H1 (cell line): Measurements from ENCODE around the gene HCK. TPM values are rescaled to one million over a fixed set of nuclear protein-coding genes. Genes with fewer than 3 reads are reported as not detected.
A peak's percentile ranks its signal among the peaks of the same experiment; 100 is the strongest.

ENCODE experiments used
- CTCF ChIA-PET: fragments of 300-600 bp; sonication (Branson Sonifier 250); formaldehyde crosslinking; loops from one replicate; lab custom pipeline; 2021; ENCODE audit not compliant: partially characterized antibody; lab: Charles Lee
- POLR2A ChIA-PET: fragments of 300-600 bp; sonication (Branson Sonifier 250); formaldehyde crosslinking; loops from one replicate; lab custom pipeline; 2021; ENCODE audit warnings: inconsistent platforms; ENCODE audit not compliant: partially characterized antibody; lab: Charles Lee
- DNase-seq, 2 experiments: peaks; one replicate each; pipeline versions ENCODE4 v3.0.0 to v3.0.0-alpha.2; 2010 to 2022; ENCODE audit warnings: low spot score in 2 of 2, low read depth in 1 of 2, mixed read lengths in 1 of 2
- FAIRE-seq: peaks from 2 replicates; lab custom pipeline; 2011; peaks lifted over from hg19 to GRCh38; lab: Jason Lieb, UNC
- H2AFZ ChIP-seq: 2 replicates; pipeline ENCODE4 v1.8.1; 2012; ENCODE audit warnings: low read length, inconsistent platforms
- H2AK5ac ChIP-seq: 2 replicates; pipeline ENCODE4 v1.6.1; 2013; ENCODE audit warnings: low read depth, low read length
- H2BK120ac ChIP-seq: replicated peaks from 2 replicates; pipeline ENCODE3; 2013; ENCODE audit warnings: low read depth, low read length, inconsistent platforms
- H2BK12ac ChIP-seq: 2 replicates; pipeline ENCODE4 v1.6.1; 2013; ENCODE audit warnings: low read depth, low read length
- H2BK15ac ChIP-seq: 2 replicates; pipeline ENCODE4 v1.6.1; 2013; ENCODE audit warnings: low read length
- H2BK20ac ChIP-seq: 2 replicates; pipeline ENCODE4 v1.6.1; 2013; ENCODE audit warnings: low read length
- H2BK5ac ChIP-seq: 2 replicates; pipeline ENCODE4 v1.6.1; 2013; ENCODE audit warnings: low read depth, low read length
- H3K14ac ChIP-seq: 2 replicates; pipeline ENCODE4 v1.6.1; 2013; ENCODE audit warnings: inconsistent platforms; ENCODE audit not compliant: insufficient read length
- H3K18ac ChIP-seq: 2 replicates; pipeline ENCODE4 v1.6.1; 2013; ENCODE audit warnings: low read length; ENCODE audit errors: extremely low read depth
- H3K23ac ChIP-seq: 2 replicates; pipeline ENCODE4 v1.6.1; 2013; ENCODE audit warnings: inconsistent platforms; ENCODE audit not compliant: insufficient read length
- H3K23me2 ChIP-seq: 2 replicates; pipeline ENCODE4 v1.6.1; 2013; ENCODE audit warnings: low read depth, low read length
- H3K27ac ChIP-seq: 2 replicates; pipeline ENCODE4 v1.6.1; 2011; ENCODE audit warnings: low read depth, low read length, inconsistent platforms
- H3K27me3 ChIP-seq, 4 experiments: replicated peaks in 1 of 4; 1 replicate in 1 of 4; 2 replicates in 3 of 4; pipeline versions ENCODE4 v1.6.1 to v1.8.1; 2011 to 2013; ENCODE audit warnings: low read length in 3 of 4, mild to moderate bottlenecking in 3 of 4, inconsistent platforms in 2 of 4, mixed read lengths in 2 of 4, moderate library complexity in 1 of 4; ENCODE audit not compliant: control insufficient read depth in 3 of 4, insufficient read depth in 3 of 4; ENCODE audit errors: extremely low read depth in 1 of 4
- H3K36me3 ChIP-seq, 4 experiments: 2 replicates each; pipeline versions ENCODE4 v1.6.1 to v1.8.1; 2011 to 2013; ENCODE audit warnings: mild to moderate bottlenecking in 4 of 4, low read length in 3 of 4, moderate library complexity in 2 of 4, control low read depth in 1 of 4, inconsistent platforms in 1 of 4; ENCODE audit not compliant: insufficient read depth in 4 of 4, control insufficient read depth in 2 of 4
- H3K4ac ChIP-seq: replicated peaks from 2 replicates; pipeline ENCODE3; 2013; ENCODE audit warnings: low read length, low read depth, mixed read lengths, inconsistent platforms; ENCODE audit not compliant: insufficient read length
- H3K4me1 ChIP-seq, 4 experiments: replicated peaks in 1 of 4; 1 replicate in 1 of 4; 2 replicates in 3 of 4; pipeline versions ENCODE4 v1.6.1 to v1.8.1; 2011 to 2013; ENCODE audit warnings: low read length in 3 of 4, inconsistent platforms in 2 of 4, mixed read lengths in 1 of 4; ENCODE audit not compliant: insufficient read depth in 4 of 4, control insufficient read depth in 3 of 4
- H3K4me2 ChIP-seq, 2 experiments: 2 replicates each; pipeline versions ENCODE4 v1.6.1 to v1.8.1; 2011 to 2013; ENCODE audit warnings: low read depth in 2 of 2, low read length in 2 of 2, control low read depth in 1 of 2, inconsistent platforms in 1 of 2, mild to moderate bottlenecking in 1 of 2; ENCODE audit not compliant: insufficient read depth in 1 of 2
- H3K4me3 ChIP-seq, 4 experiments: fragments of 200-600, 300-600 bp in 1 of 4; sonication (generic), shearing (Covaris generic), sonication (Bioruptor Twin) in 1 of 4; 2 replicates each; pipeline versions ENCODE4 v1.5.1 to v1.8.1; 2011 to 2016; ENCODE audit warnings: low read length in 4 of 4, low read depth in 3 of 4, control low read depth in 2 of 4, inconsistent platforms in 2 of 4, mild to moderate bottlenecking in 2 of 4, mixed read lengths in 1 of 4, moderate library complexity in 1 of 4; ENCODE audit not compliant: insufficient read depth in 2 of 4; ENCODE audit errors: extremely low read depth in 1 of 4
- H3K56ac ChIP-seq: replicated peaks from 2 replicates; pipeline ENCODE3; 2013; ENCODE audit warnings: low read depth, mild to moderate bottlenecking, mixed read lengths, low read length, inconsistent platforms; ENCODE audit not compliant: insufficient read length
- H3K79me1 ChIP-seq: 2 replicates; pipeline ENCODE4 v1.6.1; 2013; ENCODE audit warnings: low read depth, low read length, control low read depth
- H3K79me2 ChIP-seq, 2 experiments: 2 replicates each; pipeline versions ENCODE4 v1.6.1 to v1.8.1; 2012 to 2013; ENCODE audit warnings: low read length in 2 of 2, mild to moderate bottlenecking in 2 of 2, inconsistent platforms in 1 of 2; ENCODE audit not compliant: insufficient read depth in 2 of 2, control insufficient read depth in 1 of 2
- H3K9ac ChIP-seq, 4 experiments: replicated peaks in 1 of 4; 1 replicate in 1 of 4; 2 replicates in 3 of 4; pipeline versions ENCODE4 v1.6.1 to v1.8.1; 2011 to 2013; ENCODE audit warnings: low read depth in 3 of 4, low read length in 3 of 4, control low read depth in 2 of 4, mild to moderate bottlenecking in 2 of 4, moderate library complexity in 2 of 4, inconsistent platforms in 1 of 4; ENCODE audit errors: extremely low read depth in 1 of 4
- H3K9me3 ChIP-seq, 2 experiments: 2 replicates each; pipeline versions ENCODE4 v1.6.1 to v1.8.1; 2012 to 2013; ENCODE audit warnings: mild to moderate bottlenecking in 2 of 2, moderate library complexity in 2 of 2, control low read depth in 1 of 2, inconsistent platforms in 1 of 2, low read depth in 1 of 2, low read length in 1 of 2, mixed read lengths in 1 of 2; ENCODE audit not compliant: insufficient read depth in 2 of 2
- H4K20me1 ChIP-seq, 2 experiments: replicated peaks in 1 of 2; 2 replicates each; pipeline versions ENCODE3 to v1.8.1; 2011 to 2013; ENCODE audit warnings: inconsistent platforms in 2 of 2, low read length in 2 of 2, mild to moderate bottlenecking in 1 of 2; ENCODE audit not compliant: insufficient read depth in 2 of 2, control insufficient read depth in 1 of 2
- H4K5ac ChIP-seq: 2 replicates; pipeline ENCODE4 v1.6.1; 2013; ENCODE audit warnings: low read length, low read depth, mixed read lengths, inconsistent platforms; ENCODE audit not compliant: insufficient read length
- H4K8ac ChIP-seq: 2 replicates; pipeline ENCODE4 v1.8.0; 2013; ENCODE audit warnings: mild to moderate bottlenecking, moderate library complexity, low read length, inconsistent platforms; ENCODE audit not compliant: insufficient read depth; ENCODE audit errors: extremely low read depth
- H4K91ac ChIP-seq: replicated peaks from 2 replicates; pipeline ENCODE3; 2013; ENCODE audit warnings: low read length, mixed read lengths, inconsistent platforms; ENCODE audit not compliant: insufficient read length
- GTF2F1 ChIP-seq: IDR thresholded peaks from 2 replicates; pipeline ENCODE4 v1.6.1; 2012; ENCODE audit warnings: low read depth, low read length, improper control_type of control experiment, borderline replicate concordance
- SP2 ChIP-seq: IDR thresholded peaks from 2 replicates; pipeline ENCODE4 v1.6.1; 2012; ENCODE audit warnings: mild to moderate bottlenecking, low read length, inconsistent platforms
- TBP ChIP-seq: IDR thresholded peaks from 2 replicates; pipeline ENCODE4 v1.6.1; 2011; ENCODE audit warnings: low read depth, low read length, improper control_type of control experiment
- WGBS, 2 experiments: shearing (Covaris generic) in 1 of 2; methylation state at CpG; one replicate each; pipeline versions ENCODE4 v1.1.6 to v1.1.7; 2013 to 2015; ENCODE audit warnings: low lambda C conversion rate in 2 of 2, mixed read lengths in 2 of 2, inconsistent platforms in 1 of 2, low coverage in 1 of 2, missing lambda C conversion rate in 1 of 2; ENCODE audit not compliant: insufficient replicate concordance in 2 of 2, insufficient coverage in 1 of 2, insufficient read length in 1 of 2; ENCODE audit errors: extremely low coverage in 1 of 2, missing lambda C conversion rate in 1 of 2; 5-methylcytosine and 5-hydroxymethylcytosine counted together
- polyA plus RNA-seq, 7 experiments: library from polyadenylated mRNA; depleted of rRNA in 3 of 7; stranded (reverse) in 5 of 7; unstranded in 2 of 7; fragments of >200 nt in 5 of 7; fragments of 200-250 nt in 2 of 7; gene quantifications; 1 replicate in 5 of 7; 2 replicates in 1 of 7; 4 replicates in 1 of 7; pipeline versions ENCODE4 v1.2.1 to v1.2.3, GENCODE V29; 2011 to 2013; ENCODE audit warnings: missing spikeins in 2 of 7, mixed read lengths in 2 of 7
- total RNA-seq: library from RNA; stranded (reverse); fragmentation: NEBNext Ultra II Directional; extraction: Animal tissue kit (Norgen Biotek cat#: 25700); gene quantifications from 2 replicates; pipeline ENCODE4 v1.2.1, GENCODE V29; 2021

HCK gene
- total and polyA plus RNA-seq, 2 of the 8 experiments (the other 6 are each of a cell fraction or from before 2014, with no cell fraction given) = 0.37 to 4.3 TPM

GRCh38 chr20:32111156-32111686, 59.2 kb downstream of the HCK start:
- peak overlapping the region; percentile 78 to 80; a peak in 1 of 4 replicates for H3K4me2 ChIP-seq
- peaks cover 0 to 4% (median 0%) of the 10 kb centered on the region in 4 experiments; a peak in 2 of 8 replicates for H3K36me3 ChIP-seq
- no peak overlapping the region for H4K91ac ChIP-seq
- H2BK15ac ChIP-seq = no peak overlapping the region
- no peak overlapping the region for H3K56ac ChIP-seq
- H2AFZ ChIP-seq = no peak overlapping the region
- H3K9me3 ChIP-seq = no peaks in the 10 kb centered on the region
- no peak overlapping the region for H3K9ac ChIP-seq
- H3K27me3 ChIP-seq = no peaks in the 10 kb centered on the region
- H4K5ac ChIP-seq = no peak overlapping the region
- H3K4me1 ChIP-seq = peaks cover under 1 to 3% (median 3%) of the 10 kb centered on the region in 4 experiments; a peak in 6 of 7 replicates
- FAIRE-seq = no peak
- WGBS, 2 experiments = 89% methylated on average over 3 of the region's 3 CpGs; no CpG with 5 or more reads in 1 of the 2 experiments
- no peak overlapping the region for H3K23ac ChIP-seq
- DNase-seq = no peak
- H2BK5ac ChIP-seq = no peak overlapping the region
- H3K4ac ChIP-seq = no peak overlapping the region
- no peak overlapping the region for H3K27ac ChIP-seq
- peaks cover 0 to 60% of the 10 kb centered on the region in 2 experiments; a peak in 3 of 4 replicates for H3K79me2 ChIP-seq
- H2BK12ac ChIP-seq = no peak overlapping the region
- no peak overlapping the region for H2AK5ac ChIP-seq
- CTCF ChIA-PET = interaction anchor here (1.0 to 2.4 kb wide), 3 partner anchors 11 to 176 kb away, joined by 3 to 6 read pairs (median 3); no protein-coding TSS in a partner anchor
- H4K20me1 ChIP-seq = peaks cover 4 to 14% of the 10 kb centered on the region in 2 experiments
- peaks cover 13% of the 10 kb centered on the region for H3K79me1 ChIP-seq
- POLR2A ChIA-PET = interaction anchor here (1.0 to 2.3 kb wide), 4 partner anchors 14 to 303 kb away, joined by 3 to 8 read pairs (median 4); no protein-coding TSS in a partner anchor
- H3K4me3 ChIP-seq = peak overlapping the region in 1 of 4 experiments; percentile 81; a peak in 1 of 8 replicates
- H4K8ac ChIP-seq = no peak overlapping the region
- no peak overlapping the region for H3K14ac ChIP-seq
- H3K18ac ChIP-seq = no peak overlapping the region
- H2BK20ac ChIP-seq = no peak overlapping the region
- TF ChIP-seq SP2 (no peak), TBP (no peak), GTF2F1 (no peak)
- no peak overlapping the region for H2BK120ac ChIP-seq
- peaks cover 5% of the 10 kb centered on the region for H3K23me2 ChIP-seq
